Measurements from ENCODE around the gene P2RY2. TPM values are rescaled to one million over a fixed set of nuclear protein-coding genes. Genes with fewer than 3 reads are reported as not detected.

The P2RY2 gene
- total RNA-seq, 1 donor from 2014 or later = not detected

- Mint-ChIP-seq H3K27ac (ENCODE audit: unreplicated experiment) (no peak overlapping the region), H3K36me3 (ENCODE audit: unreplicated experiment) (no peaks in the 10 kb centered on the region), H3K27me3 (ENCODE audit: unreplicated experiment) (no peaks in the 10 kb centered on the region), H3K9me3 (ENCODE audit: unreplicated experiment) (no peaks in the 10 kb centered on the region), H3K4me1 (ENCODE audit: unreplicated experiment) (peaks cover 32% of the 10 kb centered on the region), H3K4me3 (ENCODE audit: unreplicated experiment) (no peak overlapping the region)
- DNase-seq (ENCODE audit: extremely low spot score, unreplicated experiment) = no peak
- no peak for TF ChIP-seq CTCF (IDR thresholded peaks at IDR 0.05)
Measured at GRCh38 chr11:73244589-73245240, 26.6 kb downstream of the P2RY2 start.

- peak overlapping the region; percentile 61 for H3K27ac Mint-ChIP-seq (ENCODE audit: unreplicated experiment)
Measured at GRCh38 chr11:73245461-73245860, 27.4 kb downstream of the P2RY2 start.

GRCh38 chr11:73246303-73246702 lies 28.2 kb downstream of the P2RY2 start:
- Mint-ChIP-seq H3K27me3 (ENCODE audit: unreplicated experiment) (no peaks in the 10 kb centered on the region), H3K9me3 (ENCODE audit: unreplicated experiment) (no peaks in the 10 kb centered on the region), H3K4me1 (ENCODE audit: unreplicated experiment) (peaks cover 27% of the 10 kb centered on the region), H3K36me3 (ENCODE audit: unreplicated experiment) (no peaks in the 10 kb centered on the region), H3K27ac (ENCODE audit: unreplicated experiment) (peak overlapping the region; percentile 61), H3K4me3 (ENCODE audit: unreplicated experiment) (no peak overlapping the region)
- no peak for TF ChIP-seq CTCF (IDR thresholded peaks at IDR 0.05)
- no peak for DNase-seq (ENCODE audit: extremely low spot score, unreplicated experiment)

More at GRCh38 chr11:73245461-73245860, 27.4 kb downstream of the P2RY2 start:
- DNase-seq (ENCODE audit: extremely low spot score, unreplicated experiment) = no peak
- Mint-ChIP-seq H3K9me3 (ENCODE audit: unreplicated experiment) (no peaks in the 10 kb centered on the region), H3K36me3 (ENCODE audit: unreplicated experiment) (no peaks in the 10 kb centered on the region), H3K27me3 (ENCODE audit: unreplicated experiment) (no peaks in the 10 kb centered on the region), H3K4me1 (ENCODE audit: unreplicated experiment) (peaks cover 27% of the 10 kb centered on the region), H3K4me3 (ENCODE audit: unreplicated experiment) (no peak overlapping the region)
- TF ChIP-seq CTCF (IDR thresholded peaks at IDR 0.05) = no peak

GRCh38 chr11:73248526-73249185 lies 30.6 kb downstream of the P2RY2 start:
- no peak for TF ChIP-seq CTCF (IDR thresholded peaks at IDR 0.05)
- H3K4me3 Mint-ChIP-seq (ENCODE audit: unreplicated experiment) = no peak overlapping the region
- no peak overlapping the region for H3K27ac Mint-ChIP-seq (ENCODE audit: unreplicated experiment)

GRCh38 chr11:73249304-73249703 lies 31.2 kb downstream of the P2RY2 start:
- no peak for TF ChIP-seq CTCF (IDR thresholded peaks at IDR 0.05)
- no peak for DNase-seq (ENCODE audit: extremely low spot score, unreplicated experiment)
- no peaks in the 10 kb centered on the region for H3K27me3 Mint-ChIP-seq (ENCODE audit: unreplicated experiment)
- no peak overlapping the region for H3K27ac Mint-ChIP-seq (ENCODE audit: unreplicated experiment)
- H3K4me3 Mint-ChIP-seq (ENCODE audit: unreplicated experiment) = no peak overlapping the region
- no peaks in the 10 kb centered on the region for H3K36me3 Mint-ChIP-seq (ENCODE audit: unreplicated experiment)
- H3K9me3 Mint-ChIP-seq (ENCODE audit: unreplicated experiment) = no peaks in the 10 kb centered on the region
- peaks cover 21% of the 10 kb centered on the region for H3K4me1 Mint-ChIP-seq (ENCODE audit: unreplicated experiment)

More at GRCh38 chr11:73248526-73249185, 30.6 kb downstream of the P2RY2 start:
- no peaks in the 10 kb centered on the region for H3K27me3 Mint-ChIP-seq (ENCODE audit: unreplicated experiment)
- peaks cover 21% of the 10 kb centered on the region for H3K4me1 Mint-ChIP-seq (ENCODE audit: unreplicated experiment)
- DNase-seq (ENCODE audit: extremely low spot score, unreplicated experiment) = no peak
- H3K9me3 Mint-ChIP-seq (ENCODE audit: unreplicated experiment) = no peaks in the 10 kb centered on the region
- no peaks in the 10 kb centered on the region for H3K36me3 Mint-ChIP-seq (ENCODE audit: unreplicated experiment)

All from osteocyte (in vitro differentiated cells).